Adipocyte (in vitro differentiated cells): Measurements from ENCODE around the gene DNAJB11.

Experiments used
- DNase-seq: peaks from one replicate; pipeline ENCODE4 v3.0.0-alpha.2; 2015; ENCODE audit warnings: low read depth
- H3K27me3 ChIP-seq: replicated peaks from 2 replicates; pipeline ENCODE4 v1.7.0; 2013; ENCODE audit warnings: mild to moderate bottlenecking, low read length, moderate library complexity; ENCODE audit not compliant: control insufficient read depth, insufficient read depth
- H3K36me3 ChIP-seq: 2 replicates; pipeline ENCODE4 v1.7.0; 2013; ENCODE audit warnings: low read length, mild to moderate bottlenecking, moderate library complexity; ENCODE audit not compliant: control insufficient read depth, insufficient read depth, severe bottlenecking
- H3K4me1 ChIP-seq: 2 replicates; pipeline ENCODE4 v1.7.0; 2013; ENCODE audit warnings: mild to moderate bottlenecking, low read length, moderate library complexity; ENCODE audit not compliant: control insufficient read depth, insufficient read depth
- H3K4me3 ChIP-seq: 2 replicates; pipeline ENCODE4 v1.7.0; 2013; ENCODE audit warnings: mild to moderate bottlenecking, low read length, moderate library complexity
- H3K9ac ChIP-seq: 2 replicates; pipeline ENCODE4 v1.7.0; 2013; ENCODE audit warnings: mild to moderate bottlenecking, low read length, moderate library complexity
- H3K9me3 ChIP-seq: 2 replicates; pipeline ENCODE4 v1.7.0; 2013; ENCODE audit warnings: mild to moderate bottlenecking, low read length, moderate library complexity; ENCODE audit not compliant: control insufficient read depth

Gene DNAJB11

DNA sequence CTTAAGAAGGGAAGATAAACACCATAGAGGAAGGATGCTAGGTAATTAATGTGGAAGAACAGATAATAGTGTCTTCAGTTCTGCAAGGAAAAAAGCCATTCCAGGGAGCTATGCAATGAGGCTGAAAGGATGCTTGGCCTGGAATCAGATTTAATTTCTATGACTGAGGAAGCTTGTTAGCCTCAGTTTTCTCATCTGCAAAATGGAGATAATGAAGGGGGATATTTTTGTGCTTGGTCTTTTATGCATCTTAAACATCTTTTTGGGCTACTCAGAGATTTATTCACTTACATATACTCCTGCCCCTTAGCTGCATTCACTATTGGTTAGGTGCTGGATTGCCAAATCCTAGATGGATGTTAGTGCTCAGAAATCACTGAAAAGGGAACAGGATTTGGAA, 16.7 kb downstream of the DNAJB11 start:
- Histone ChIP-seq H3K36me3 (peaks cover 40% of the 10 kb centered on the region), H3K27me3 (peaks cover 11% of the 10 kb centered on the region), H3K4me1 (peaks cover 10% of the 10 kb centered on the region), H3K4me3 (no peak overlapping the region), H3K9ac (no peak overlapping the region), H3K9me3 (no peaks in the 10 kb centered on the region)
- DNase-seq: no peak

DNA sequence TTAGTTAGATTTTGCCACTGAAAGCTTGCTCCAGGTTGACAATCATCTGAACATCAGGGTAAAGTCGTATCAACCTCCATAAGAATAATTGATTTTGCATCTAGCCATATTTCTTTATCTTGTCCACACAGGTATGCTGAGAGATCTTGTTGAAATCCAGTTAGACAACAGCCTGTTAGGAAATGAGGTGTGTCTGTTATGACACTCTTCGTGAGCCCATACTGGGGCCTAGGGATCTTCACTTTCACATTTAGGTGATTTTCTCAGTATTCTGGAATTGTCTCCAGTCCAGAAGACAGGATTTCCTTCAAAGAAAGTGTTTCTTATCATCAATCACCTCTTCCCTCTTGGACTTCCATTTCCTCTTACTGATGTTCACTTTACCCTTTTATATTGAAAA, 18.1 kb downstream of the DNAJB11 start:
- no peaks in the 10 kb centered on the region for H3K9me3 ChIP-seq
- no peak for DNase-seq
- peaks cover 26% of the 10 kb centered on the region for H3K36me3 ChIP-seq
- H3K4me3 ChIP-seq: peak overlapping the region; percentile 24
- no peak overlapping the region for H3K9ac ChIP-seq
- peaks cover 10% of the 10 kb centered on the region for H3K4me1 ChIP-seq
- H3K27me3 ChIP-seq: peaks cover 11% of the 10 kb centered on the region

DNA sequence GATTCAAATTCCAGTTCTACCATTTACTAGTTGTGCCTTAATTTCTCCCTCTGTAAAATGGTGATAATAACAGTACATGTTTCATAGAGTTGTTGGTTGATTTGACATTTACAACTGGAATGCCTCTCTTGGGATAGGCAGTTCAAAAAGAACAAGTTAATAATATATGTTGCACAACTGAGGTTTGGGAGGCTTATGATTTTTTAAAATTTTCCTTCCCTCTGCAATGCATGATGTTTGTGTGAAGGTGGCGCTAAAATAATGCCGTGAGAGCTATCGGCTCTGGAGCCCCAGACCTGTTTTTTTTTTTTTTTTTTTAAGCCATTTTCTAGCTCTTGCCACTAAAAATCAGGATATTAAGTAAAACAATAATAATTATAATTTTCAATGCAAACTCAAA, 18.6 kb downstream of the DNAJB11 start:
- Histone ChIP-seq H3K27me3 (peaks cover 11% of the 10 kb centered on the region), H3K4me1 (peaks cover 10% of the 10 kb centered on the region), H3K4me3 (peak overlapping the region; percentile 24), H3K36me3 (peaks cover 21% of the 10 kb centered on the region), H3K9ac (no peak overlapping the region), H3K9me3 (no peaks in the 10 kb centered on the region)
- peak; percentile 55 for DNase-seq

DNA sequence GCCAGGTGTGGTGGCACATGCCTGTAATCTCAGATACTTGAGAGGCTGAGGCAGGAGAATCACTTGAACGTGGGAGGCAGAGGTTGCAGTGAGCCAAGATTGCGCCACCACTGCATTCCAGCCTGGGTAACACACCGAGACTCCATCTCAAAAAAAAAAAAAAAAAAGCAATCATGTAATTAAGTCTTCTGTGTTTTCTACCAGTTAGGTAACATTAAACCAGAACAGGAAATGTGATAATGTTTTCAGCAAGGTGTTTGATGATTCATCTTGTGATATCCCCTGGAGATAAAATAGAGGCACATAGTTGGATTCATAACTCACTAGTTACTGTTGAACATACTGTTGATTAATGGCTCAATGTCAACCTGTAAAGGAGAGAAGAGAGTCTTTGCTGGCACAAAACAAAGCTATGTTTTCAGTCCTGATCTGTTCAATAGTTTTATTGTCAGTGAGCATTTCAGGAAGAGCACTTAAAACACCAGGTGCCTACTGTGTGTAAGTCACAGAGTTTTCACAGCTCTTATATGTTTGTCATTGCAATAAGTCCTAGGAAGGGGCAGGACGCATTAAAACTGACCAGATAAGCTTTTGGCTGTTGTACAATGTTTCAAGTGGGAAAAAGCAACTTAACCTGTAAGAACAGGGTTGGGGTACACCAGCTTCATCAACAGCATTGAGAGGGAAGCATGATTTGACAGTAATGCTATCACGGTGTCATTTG, 19.5 kb downstream of the DNAJB11 start:
- Histone ChIP-seq H3K4me1 (peaks cover 10% of the 10 kb centered on the region), H3K27me3 (peaks cover 11% of the 10 kb centered on the region), H3K9me3 (no peaks in the 10 kb centered on the region), H3K4me3 (no peak overlapping the region), H3K36me3 (peaks cover 12% of the 10 kb centered on the region), H3K9ac (no peak overlapping the region)
- DNase-seq: no peak

DNA sequence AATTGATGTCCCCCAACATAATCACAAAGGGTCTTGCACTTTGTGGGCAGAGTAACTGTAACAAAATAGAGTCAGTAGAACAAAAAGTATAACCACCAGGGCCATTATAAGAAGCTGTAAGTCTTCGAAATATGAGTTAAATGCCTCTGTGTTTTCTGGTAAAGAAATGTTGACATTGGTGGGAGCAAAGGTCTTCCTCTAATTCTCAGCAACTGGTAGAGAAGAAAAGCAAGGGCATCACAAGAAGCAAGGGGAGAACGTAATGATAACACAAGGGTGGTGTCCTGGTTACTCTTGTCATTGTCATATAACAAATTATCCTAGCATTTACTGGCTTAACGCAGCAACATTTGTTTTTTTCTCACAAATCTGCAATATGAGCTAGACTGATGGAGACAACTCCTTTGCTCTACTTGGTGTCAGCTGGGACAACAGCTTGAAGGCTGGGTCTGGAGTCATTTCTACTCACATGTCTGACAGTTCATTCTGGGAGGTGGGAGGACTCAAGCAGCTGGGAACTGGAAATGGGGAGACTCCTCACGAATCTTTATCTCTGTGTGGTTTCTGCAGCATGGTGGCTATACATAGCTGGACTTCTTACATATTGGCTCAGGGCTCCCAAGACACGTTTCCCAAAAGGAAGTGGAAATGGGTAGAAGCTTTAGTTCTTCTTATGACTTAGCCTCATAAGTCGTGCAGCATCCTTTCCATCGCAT, 20.2 kb downstream of the DNAJB11 start:
- DNase-seq: no peak
- peaks cover 11% of the 10 kb centered on the region for H3K27me3 ChIP-seq
- peaks cover 10% of the 10 kb centered on the region for H3K4me1 ChIP-seq
- peaks cover 5% of the 10 kb centered on the region for H3K36me3 ChIP-seq
- H3K4me3 ChIP-seq: no peak overlapping the region
- no peak overlapping the region for H3K9ac ChIP-seq
- no peaks in the 10 kb centered on the region for H3K9me3 ChIP-seq

DNA sequence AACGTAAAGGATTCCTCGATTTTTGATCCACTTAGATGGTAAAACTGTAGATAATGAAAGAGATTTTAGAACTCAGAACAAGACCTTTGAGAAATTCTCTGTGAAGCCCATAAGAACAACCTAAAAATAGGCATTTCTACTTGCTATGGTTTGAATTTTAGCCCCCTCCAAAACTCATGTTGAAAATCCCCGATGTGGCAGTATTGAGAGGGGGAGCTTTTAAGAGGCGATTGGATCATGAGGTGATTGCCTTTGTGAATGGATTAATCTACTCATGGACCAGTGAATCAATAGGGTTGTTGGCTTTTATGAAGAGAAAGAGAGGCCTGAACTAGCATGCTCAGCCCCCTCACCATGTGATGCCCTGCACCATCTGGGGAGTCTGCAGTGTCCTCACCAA, 22.2 kb downstream of the DNAJB11 start:
- DNase-seq: no peak
- H3K36me3 ChIP-seq: no peaks in the 10 kb centered on the region
- H3K4me1 ChIP-seq: peaks cover 10% of the 10 kb centered on the region
- H3K27me3 ChIP-seq: peaks cover 11% of the 10 kb centered on the region
- no peak overlapping the region for H3K4me3 ChIP-seq
- H3K9ac ChIP-seq: no peak overlapping the region
- no peaks in the 10 kb centered on the region for H3K9me3 ChIP-seq

DNA sequence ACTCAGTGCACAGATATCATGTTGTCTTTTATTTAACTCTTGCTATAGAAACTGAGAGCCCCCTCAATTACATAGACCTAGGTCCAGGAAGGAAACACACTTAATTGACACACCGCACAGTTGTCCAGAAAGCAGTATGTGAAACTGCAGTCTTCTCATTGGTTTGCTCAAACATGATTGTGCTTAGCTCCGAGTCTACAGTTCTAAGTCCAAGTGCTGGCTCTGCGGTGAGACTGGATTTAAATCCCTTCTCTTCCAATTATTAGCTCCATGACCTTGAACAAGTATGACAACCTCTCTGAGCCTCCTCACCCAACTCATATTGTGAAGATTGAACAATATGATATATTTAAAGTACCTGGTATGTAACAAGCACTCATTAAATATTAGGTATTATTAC, 23.3 kb downstream of the DNAJB11 start:
- peaks cover 11% of the 10 kb centered on the region for H3K27me3 ChIP-seq
- H3K4me1 ChIP-seq: peaks cover 7% of the 10 kb centered on the region
- no peak for DNase-seq
- no peaks in the 10 kb centered on the region for H3K9me3 ChIP-seq
- H3K4me3 ChIP-seq: no peak overlapping the region
- no peak overlapping the region for H3K9ac ChIP-seq
- no peaks in the 10 kb centered on the region for H3K36me3 ChIP-seq

DNA sequence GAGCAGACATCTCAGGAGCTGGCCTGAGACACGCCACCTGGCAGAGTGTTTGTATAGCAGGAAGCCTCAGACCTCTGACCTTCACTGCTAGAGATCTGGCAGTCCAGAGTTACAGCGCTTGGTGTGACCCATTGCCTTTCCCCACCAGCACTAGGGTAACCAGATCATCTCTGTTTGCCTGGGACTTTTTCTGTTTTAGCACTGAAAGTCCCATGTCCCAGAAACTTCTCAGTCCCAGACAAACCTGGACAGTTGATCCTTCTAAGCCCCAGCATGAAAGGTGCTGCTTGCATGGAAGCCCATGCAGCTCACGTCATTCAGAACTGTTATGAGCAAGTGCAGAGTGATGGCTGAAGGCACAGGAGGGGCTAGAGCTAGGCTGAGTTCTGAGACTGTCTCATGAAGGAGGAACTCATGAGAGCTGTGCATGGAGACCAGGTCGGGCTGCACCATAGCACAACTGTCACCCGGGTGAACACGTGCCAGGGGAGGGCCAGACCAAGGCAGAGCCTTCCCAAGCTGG, 24.1 kb downstream of the DNAJB11 start:
- H3K27me3 ChIP-seq: peaks cover 11% of the 10 kb centered on the region

DNA sequence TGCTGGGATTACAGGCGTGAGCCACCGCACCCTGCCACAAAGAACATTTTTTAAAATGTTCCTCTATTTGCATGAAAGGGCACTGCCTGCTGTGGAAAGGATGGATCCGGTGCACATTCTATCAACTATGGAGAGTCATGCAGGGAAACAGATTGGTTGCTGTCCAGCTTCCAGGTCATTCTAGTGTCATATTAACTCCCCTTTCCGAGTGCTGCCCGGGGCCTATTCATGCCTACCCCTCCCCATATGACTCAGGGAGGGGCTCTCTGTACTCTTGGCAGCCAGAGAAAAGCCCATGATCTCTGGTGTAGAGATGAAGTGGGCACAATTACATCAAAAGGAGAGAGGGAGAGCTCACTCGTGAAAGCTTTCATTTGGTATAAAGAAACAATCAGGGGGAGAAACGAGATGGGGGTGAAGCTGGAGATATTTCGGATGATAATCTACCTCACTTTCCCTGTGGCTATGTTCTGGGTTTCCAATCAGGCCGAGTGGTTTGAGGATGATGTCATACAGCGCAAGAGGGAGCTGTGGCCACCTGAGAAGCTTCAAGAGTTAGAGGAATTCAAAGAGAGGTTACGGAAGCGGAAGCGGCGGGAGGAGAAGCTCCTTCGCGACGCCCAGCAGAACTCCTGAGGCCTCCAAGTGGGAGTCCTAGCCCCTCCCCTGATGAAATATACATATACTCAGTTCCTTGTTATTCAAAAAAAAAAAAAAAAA, 26.2 kb downstream of the DNAJB11 start:
- no peak for DNase-seq
- Histone ChIP-seq H3K27me3 (peaks cover 6% of the 10 kb centered on the region), H3K9me3 (no peaks in the 10 kb centered on the region), H3K4me1 (no peaks in the 10 kb centered on the region), H3K9ac (no peak overlapping the region), H3K36me3 (no peaks in the 10 kb centered on the region), H3K4me3 (no peak overlapping the region)

More for the DNA sequence above, 24.1 kb downstream of the DNAJB11 start:
- Histone ChIP-seq H3K36me3 (no peaks in the 10 kb centered on the region), H3K9me3 (no peaks in the 10 kb centered on the region), H3K4me1 (no peaks in the 10 kb centered on the region), H3K4me3 (no peak overlapping the region), H3K9ac (no peak overlapping the region)
- no peak for DNase-seq

DNA sequence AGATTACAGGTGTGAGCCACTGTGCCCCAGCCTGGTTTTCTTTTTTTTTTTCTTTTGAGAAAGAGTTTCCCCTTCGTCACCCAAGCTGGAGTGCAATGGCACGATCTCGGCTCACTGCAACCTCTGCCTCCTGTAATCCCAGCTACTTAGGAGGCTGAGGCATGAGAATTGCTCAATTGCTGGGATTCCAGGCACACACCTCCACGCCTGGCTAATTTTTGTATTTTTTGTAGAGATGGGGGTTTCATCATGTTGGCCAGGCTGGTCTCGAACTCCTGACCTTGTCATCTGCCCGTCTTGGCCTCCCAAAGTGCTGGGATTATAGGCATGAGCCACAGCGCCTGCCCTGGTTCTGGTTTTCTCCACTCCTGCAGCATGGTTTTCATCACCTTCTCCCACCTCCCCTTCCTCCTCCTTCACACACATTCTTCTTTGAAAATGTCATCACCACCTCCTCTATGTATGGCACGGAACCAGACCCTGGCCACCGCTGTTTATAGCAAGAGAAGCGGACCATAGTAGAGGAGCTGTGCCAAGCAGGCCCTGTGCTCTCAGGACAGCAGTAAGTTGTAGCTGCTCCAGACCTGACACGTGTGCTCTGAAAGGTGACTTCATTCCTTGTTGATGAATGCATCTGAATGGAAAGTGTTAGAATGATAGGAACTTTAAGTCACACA, 27.7 kb downstream of the DNAJB11 start:
- H3K27me3 ChIP-seq: peaks cover 10% of the 10 kb centered on the region
- no peaks in the 10 kb centered on the region for H3K9me3 ChIP-seq
- DNase-seq: peak; percentile 31
- H3K4me1 ChIP-seq: no peaks in the 10 kb centered on the region
- H3K4me3 ChIP-seq: no peak overlapping the region
- no peaks in the 10 kb centered on the region for H3K36me3 ChIP-seq
- H3K9ac ChIP-seq: no peak overlapping the region

DNA sequence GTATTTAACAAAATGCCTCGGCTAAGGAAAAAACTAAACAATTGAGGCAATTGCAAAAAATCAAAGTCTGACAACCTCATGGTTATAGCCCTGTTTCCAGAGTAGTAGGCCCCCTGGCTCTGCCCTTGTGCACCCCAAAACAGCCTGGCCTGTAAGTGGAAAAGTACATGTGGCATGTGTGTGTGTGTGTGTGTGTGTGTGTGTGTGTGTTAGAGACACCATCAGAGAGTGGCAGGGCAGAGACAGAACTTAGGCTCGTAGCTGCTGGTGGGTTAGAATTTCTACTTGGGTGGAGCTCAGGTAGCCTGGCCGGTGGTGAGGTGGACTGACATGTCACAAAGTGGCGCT, 28.2 kb downstream of the DNAJB11 start:
- Histone ChIP-seq H3K4me3 (no peak overlapping the region), H3K27me3 (peaks cover 10% of the 10 kb centered on the region), H3K36me3 (no peaks in the 10 kb centered on the region), H3K9ac (no peak overlapping the region), H3K9me3 (no peaks in the 10 kb centered on the region), H3K4me1 (no peaks in the 10 kb centered on the region)
- no peak for DNase-seq
